Renal cortical epithelial cell (primary cell): ENCODE results near the gene HRH4. TPM values are rescaled to one million over a fixed set of nuclear protein-coding genes. Genes with fewer than 3 reads are reported as not detected.
A peak's percentile ranks its signal among the peaks of the same experiment; 100 is the strongest.

ENCODE experiments used
- DNase-seq: peaks from one replicate; pipeline ENCODE4 v3.0.0-alpha.2; 2011; ENCODE audit warnings: low read depth
- total RNA-seq: library from RNA; depleted of rRNA; stranded (reverse); fragments of >200 nt; gene quantifications from 2 replicates; pipeline ENCODE4 v1.2.3, GENCODE V29; 2014

The HRH4 gene, protein sequence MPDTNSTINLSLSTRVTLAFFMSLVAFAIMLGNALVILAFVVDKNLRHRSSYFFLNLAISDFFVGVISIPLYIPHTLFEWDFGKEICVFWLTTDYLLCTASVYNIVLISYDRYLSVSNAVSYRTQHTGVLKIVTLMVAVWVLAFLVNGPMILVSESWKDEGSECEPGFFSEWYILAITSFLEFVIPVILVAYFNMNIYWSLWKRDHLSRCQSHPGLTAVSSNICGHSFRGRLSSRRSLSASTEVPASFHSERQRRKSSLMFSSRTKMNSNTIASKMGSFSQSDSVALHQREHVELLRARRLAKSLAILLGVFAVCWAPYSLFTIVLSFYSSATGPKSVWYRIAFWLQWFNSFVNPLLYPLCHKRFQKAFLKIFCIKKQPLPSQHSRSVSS
- total RNA-seq: 0.05 TPM in 1 of 2 replicates, not detected in the other

- DNase-seq: no peak
These were observed at the start of gene HRH4 for GRCh38 chr18:24460388-24460787. TSS of gene HRH4 (plus strand) at chr18:24460637. CDS start at chr18:24460729, 92 bp downstream.

DNA sequence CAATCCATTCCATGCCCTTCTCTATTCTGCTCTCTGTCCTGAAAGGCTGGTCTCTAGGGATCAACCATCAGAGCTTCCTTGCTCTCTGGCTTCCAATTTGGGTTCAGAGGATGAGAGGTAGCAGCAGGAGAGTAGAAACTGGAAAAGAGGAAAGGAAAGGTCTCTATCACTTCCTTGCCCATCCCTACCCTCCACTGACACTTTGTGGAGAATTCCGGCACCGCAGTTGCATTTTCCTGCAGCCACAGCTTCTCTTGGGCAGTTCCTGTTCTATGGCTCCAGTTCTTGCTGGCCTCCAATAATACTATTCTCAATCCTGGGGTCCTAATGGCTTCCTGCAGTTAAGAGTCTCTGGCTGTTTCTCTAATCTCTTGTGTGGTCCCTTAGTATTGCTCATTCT is 47.3 kb upstream of the HRH4 start:
- no peak for DNase-seq

GRCh38 chr18:24414349-24415003 is 46.0 kb upstream of the HRH4 start:
- no peak for DNase-seq

GRCh38 chr18:24417480-24417879 is 43.0 kb upstream of the HRH4 start:
- no peak for DNase-seq

- no peak for DNase-seq
These were observed 39.9 kb upstream of the HRH4 start for GRCh38 chr18:24420551-24420950.

DNA sequence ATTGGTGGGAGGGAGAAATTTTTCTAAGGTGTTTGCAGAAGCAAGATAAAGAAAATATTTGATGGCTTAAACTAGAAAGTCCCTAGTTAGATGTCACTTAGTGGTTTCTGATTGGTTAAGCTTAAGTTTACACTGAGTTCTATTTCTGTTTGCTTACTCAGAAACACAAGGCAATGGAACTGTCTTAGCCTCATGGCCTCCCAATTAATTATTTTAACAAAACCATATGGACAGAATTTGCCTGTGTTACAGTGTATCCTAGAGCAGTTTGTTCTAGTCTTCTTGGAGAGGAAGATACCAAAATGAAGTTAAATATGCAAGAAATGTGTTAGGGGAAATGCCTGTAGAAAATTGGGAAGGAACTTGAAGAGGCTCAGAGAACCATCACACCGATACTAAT is 38.6 kb upstream of the HRH4 start:
- no peak for DNase-seq

DNA sequence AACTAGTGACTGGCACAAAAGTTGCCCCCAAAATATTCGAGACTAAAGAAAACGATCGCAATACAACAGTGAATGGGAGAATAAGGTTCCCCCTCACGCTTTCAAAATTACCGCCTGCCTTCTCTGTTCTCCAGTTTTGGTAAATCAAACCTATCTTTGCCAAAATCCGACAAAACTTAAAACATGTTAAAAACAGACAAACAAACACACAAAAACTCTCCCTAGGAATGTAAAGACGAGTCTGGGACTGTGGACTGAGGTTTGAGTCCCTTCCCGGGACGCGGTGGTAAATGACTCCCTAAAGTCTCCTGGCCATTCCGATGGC is 34.4 kb upstream of the HRH4 start:
- no peak for DNase-seq

DNA sequence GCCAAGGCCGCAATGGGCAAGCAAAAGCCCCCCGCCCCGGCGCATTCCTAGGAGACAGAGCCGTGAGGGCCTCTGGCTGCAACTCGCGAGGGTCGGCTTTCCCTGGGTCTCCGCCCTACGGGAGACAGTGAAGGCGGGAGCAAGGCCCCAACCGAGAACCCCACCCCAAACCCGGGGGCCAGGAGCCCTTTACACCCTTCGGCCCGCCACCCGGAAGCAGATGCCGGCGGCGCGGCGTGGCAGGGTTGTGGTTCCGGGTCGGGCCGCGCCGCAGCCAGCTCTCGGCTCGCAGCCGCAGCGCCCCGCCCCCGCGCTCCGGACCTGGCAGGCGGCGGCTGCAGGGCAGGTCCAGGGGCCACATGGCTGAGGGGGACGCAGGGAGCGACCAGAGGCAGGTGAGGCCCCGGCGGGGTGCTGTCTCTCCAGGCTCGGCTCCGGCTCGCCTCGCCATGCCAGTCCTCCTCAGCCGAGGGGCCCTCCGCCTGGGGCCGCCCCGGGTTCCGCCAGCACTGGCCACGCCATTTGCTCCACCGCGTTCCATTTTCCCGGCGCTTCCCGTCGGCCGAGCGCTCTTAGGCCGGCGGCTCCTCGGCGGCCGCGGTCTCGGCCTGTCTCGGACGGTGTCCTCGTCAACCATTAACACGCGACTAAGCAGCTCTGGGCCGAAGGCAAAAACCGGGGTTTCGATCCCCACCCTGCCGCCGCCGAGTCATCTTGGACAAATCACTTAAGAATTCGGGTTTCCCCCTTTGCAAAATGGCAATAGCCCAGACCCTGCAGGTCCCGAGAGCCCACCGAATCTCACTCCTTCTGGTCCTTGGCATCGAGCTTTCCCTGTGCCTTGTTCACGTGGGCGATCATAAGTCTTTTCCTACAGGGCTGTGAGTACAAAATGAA is 33.8 kb upstream of the HRH4 start, which contains the start of gene IMPACT:
Gene IMPACT (plus strand): TSS at position 273 of the 897 bp plus-strand sequence. CDS start 87 bp downstream, at position 360.
- peak; percentile 30 for DNase-seq

GRCh38 chr18:24427484-24427883 is 33.0 kb upstream of the HRH4 start:
- peak; percentile 28 for DNase-seq

DNA sequence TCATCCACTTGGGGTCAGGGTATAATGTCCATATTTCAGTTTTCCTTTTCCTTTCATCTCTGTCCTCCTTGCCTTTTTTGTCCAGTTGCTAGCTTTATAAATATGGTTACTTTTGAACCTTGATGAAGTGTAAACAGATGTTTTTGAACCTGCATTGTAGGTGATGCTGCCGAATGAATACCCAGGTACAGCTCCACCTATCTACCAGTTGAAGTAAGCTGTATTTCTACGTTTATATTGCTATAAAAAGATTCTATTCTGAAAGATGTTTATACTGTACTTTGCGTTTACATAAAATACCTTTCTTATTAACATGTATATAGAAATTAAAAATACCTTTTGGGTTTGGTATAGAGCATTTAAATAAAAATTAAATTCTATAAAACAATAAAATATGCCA is 31.7 kb upstream of the HRH4 start:
- no peak for DNase-seq

GRCh38 chr18:24429188-24429587 is 31.2 kb upstream of the HRH4 start:
- DNase-seq: no peak

GRCh38 chr18:24432618-24433017 is 27.8 kb upstream of the HRH4 start:
- no peak for DNase-seq

GRCh38 chr18:24436939-24437338 is 23.5 kb upstream of the HRH4 start:
- DNase-seq: no peak

DNA sequence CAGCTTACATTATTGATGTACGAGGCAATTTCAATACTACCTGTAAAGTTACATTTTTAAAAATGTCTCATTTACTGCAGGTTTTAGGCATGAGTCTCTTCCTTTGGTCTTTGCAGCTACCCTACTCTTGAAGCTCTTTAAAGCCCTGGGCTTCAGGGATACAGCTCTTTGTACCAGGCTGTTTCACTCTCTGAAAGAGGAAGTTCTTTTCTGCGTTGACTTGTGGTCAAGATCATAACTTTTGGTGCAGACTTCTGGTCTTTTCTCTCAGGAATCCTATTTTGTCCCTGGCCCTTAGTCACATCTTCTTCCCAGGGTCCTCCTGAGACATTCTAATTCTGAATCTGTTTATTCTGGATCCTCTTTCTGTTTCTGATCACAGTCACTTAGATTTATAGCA is 16.6 kb upstream of the HRH4 start:
- no peak for DNase-seq

DNA sequence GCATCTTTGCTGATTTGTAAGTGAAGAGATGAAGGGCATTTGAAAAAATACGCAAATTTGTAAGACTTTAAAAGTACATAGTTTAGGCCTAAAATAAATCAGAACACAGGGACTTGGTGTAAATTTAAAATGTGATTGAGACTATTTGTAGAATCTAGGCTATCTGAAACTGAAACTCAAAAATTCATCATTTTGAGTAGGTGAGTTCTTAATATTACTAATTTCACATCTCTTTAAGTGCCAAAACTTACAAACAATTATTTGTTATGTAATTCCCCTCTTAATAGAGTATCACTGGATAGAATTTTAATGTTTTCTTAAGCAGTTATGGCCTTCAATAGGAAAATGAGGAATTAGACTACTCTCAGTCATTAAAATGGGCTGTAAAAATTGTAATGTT is 14.0 kb upstream of the HRH4 start:
- DNase-seq: no peak

DNA sequence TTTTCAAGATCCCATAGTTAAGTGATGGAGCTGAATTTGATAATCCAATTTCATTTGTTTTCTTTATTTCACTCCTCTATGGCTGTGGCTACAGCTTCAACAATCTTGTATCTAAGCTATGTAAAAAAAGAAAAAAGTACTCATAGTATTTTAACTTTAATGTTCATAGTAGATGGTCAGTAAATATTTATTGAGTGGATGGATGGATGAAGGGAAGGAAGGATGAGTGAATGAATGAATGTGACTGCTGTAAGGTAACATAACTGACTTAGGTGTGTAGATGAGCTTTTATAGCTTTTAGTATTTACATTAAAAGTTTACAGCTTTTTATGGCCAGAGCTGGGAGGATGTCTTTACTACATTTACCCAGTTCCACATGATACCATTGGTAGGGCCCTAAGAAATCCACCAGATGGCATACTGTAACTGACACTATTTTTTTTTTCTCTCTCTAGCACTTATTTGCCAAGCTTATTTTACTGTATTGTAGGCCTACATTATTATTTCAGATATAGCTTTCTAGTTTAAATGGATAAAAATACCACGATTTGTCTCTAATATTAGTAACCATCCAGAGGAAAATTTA is 13.4 kb upstream of the HRH4 start:
- no peak for DNase-seq

DNA sequence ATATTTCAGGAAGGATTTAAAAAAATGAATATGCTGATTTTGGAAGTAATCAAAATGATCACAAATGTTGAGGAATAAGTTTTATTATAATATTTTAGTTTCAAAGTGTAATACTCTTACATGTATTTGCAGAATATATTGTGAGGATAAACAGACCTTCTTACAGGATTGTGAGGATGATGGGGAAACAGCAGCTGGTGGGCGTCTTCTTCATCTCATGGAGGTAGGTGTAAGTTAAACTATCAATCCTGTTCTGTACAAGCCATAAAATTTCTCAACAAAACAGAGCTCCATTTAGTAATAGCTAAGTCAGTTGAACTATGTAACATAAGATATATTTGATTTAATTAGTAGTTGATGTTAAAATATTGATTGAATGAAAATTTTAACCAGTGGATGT is 12.5 kb upstream of the HRH4 start:
- no peak for DNase-seq

DNA sequence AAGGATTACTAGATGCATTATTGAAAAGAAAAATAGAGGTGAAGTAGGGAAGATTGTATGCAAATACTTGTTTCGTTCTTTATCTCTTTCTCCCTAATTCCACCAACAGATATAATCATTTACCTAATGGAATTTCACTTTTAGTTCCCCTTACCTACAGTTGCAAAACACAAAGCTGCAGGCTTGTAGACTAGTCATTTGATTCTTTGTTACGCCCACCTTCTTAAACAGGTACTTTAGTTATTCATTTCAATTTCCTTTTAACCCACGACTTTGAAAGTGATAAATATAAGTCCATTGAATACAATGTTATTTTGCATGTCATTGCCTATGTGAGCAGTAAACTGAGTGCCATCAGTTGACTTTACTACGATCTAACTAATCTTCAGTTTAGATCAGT is 3.9 kb upstream of the HRH4 start:
- no peak for DNase-seq

GRCh38 chr18:24459772-24460171 is 665 bp upstream of the HRH4 start:
- DNase-seq: no peak

- DNase-seq: no peak
These were observed 1.6 kb downstream of the HRH4 start for GRCh38 chr18:24461996-24462395.

DNA sequence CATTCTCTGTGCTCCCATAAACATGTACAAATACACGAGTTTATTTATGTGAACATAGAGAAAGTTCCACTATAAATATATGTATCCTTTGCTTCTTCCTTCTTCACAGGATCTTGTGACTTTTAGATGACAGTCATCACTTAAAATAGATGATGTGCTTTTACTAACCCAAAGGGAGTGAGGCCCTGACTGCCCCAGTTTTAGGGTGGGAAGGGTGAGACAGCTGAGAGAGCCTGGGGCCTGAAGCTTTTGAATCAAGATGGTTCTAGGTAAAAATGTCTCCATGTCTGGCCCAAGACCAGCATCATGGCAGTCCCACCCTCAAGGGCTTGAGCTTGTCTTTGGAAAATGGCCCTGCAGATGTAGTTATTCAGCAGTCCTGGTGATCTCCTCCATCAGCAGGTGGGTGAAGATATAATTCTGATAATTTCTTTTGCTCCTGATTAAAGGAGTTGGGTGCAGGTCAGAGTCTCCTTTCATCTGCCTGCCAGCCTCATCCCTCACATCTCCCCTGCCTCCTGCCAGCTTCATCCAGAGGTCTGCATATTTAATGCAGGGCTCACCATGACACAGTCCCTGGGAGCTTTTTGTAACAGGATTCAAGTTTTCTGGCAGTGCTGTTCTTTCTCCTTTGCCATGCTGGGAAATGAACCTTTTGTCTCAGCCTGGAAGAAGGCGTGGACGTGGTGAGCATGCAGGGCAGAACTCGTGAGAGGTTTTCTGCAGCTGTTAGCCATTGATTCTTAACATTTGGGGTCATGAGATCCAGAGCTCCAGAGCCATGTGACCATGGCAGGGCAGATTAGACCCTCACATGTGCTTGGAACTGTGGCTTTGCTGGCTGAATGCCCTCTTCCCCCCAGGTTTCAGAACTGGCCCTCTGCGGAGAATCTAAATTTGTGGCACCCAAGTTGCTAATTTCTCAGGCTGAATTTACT is 2.7 kb downstream of the HRH4 start:
- DNase-seq: no peak
